OCI-LY1 (cell line): ENCODE measurements around the gene B3GNT8.

ENCODE experiments used
- EZH2 ChIP-seq: fragments of 200-600 bp; sonication (generic), shearing (Covaris generic); IDR thresholded peaks from 2 replicates; pipeline ENCODE4 v1.8.0; 2017; ENCODE audit warnings: borderline replicate concordance, mixed run types, mild to moderate bottlenecking, antibody characterized with exemption, low read length, moderate library complexity, mixed read lengths
- TF ChIP-seq, protein P1 (sequence below): fragments of 200-600 bp; sonication (generic), shearing (Covaris generic); IDR thresholded peaks from 2 replicates; pipeline ENCODE4 v1.5.1; 2017; ENCODE audit warnings: mild to moderate bottlenecking, antibody characterized with exemption, low read length, moderate library complexity, mixed read lengths

DNA sequence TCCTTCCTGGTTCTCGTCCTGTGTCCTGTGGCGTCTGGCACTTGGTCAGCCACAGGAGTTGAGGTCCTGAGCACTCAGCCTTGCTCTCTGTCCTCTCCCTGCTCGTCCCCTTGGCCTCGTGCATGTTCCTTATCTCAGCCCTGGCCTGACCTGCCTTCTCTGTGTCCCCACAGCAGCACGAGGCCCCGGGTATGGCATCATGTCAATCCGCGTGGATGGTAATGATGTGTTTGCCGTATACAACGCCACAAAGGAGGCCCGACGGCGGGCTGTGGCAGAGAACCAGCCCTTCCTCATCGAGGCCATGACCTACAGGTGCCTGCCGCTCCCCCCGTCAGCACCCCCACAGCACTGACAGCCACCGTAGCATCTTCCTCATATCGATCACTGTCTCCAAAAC is 4.7 kb downstream of the B3GNT8 start:
- TF ChIP-seq, protein P1, sequence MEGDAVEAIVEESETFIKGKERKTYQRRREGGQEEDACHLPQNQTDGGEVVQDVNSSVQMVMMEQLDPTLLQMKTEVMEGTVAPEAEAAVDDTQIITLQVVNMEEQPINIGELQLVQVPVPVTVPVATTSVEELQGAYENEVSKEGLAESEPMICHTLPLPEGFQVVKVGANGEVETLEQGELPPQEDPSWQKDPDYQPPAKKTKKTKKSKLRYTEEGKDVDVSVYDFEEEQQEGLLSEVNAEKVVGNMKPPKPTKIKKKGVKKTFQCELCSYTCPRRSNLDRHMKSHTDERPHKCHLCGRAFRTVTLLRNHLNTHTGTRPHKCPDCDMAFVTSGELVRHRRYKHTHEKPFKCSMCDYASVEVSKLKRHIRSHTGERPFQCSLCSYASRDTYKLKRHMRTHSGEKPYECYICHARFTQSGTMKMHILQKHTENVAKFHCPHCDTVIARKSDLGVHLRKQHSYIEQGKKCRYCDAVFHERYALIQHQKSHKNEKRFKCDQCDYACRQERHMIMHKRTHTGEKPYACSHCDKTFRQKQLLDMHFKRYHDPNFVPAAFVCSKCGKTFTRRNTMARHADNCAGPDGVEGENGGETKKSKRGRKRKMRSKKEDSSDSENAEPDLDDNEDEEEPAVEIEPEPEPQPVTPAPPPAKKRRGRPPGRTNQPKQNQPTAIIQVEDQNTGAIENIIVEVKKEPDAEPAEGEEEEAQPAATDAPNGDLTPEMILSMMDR: no peak
- TF ChIP-seq EZH2: no peak
